HEK293 (cell line): Measurements from ENCODE around the gene PHACTR1.

Experiments used
- CTCF ChIA-PET: fragments of 350-600 bp; formaldehyde crosslinking; extraction: SDS; loops from one replicate; lab custom pipeline; 2021; ENCODE audit warnings: antibody characterized with exemption; lab: Yijun Ruan, JAX
- POLR2A ChIA-PET: fragments of 300-600 bp; formaldehyde crosslinking; extraction: SDS; loops from one replicate; lab custom pipeline; 2020; ENCODE audit warnings: antibody characterized with exemption, inconsistent platforms; lab: Yijun Ruan, JAX
- H3K27ac ChIP-seq: fragments of 200-500 bp; sonication (Bioruptor generic); 2 replicates; pipeline ENCODE4 v1.5.1; 2014; ENCODE audit warnings: low read depth, low read length, control low read depth, inconsistent platforms; ENCODE audit errors: extremely low read depth
- H3K36me3 ChIP-seq, 2 experiments: fragments of 200-500 bp in 1 of 2; sonication (Bioruptor generic) in 1 of 2; 1 replicate in 1 of 2; 2 replicates in 1 of 2; pipeline ENCODE4 v1.5.1; 2014 to 2017; ENCODE audit warnings: inconsistent platforms in 2 of 2, low read length in 2 of 2; ENCODE audit not compliant: control insufficient read depth in 2 of 2, insufficient read depth in 1 of 2
- H3K4me1 ChIP-seq: fragments of 200-500 bp; sonication (Bioruptor generic); 2 replicates; pipeline ENCODE4 v1.5.1; 2014; ENCODE audit warnings: mild to moderate bottlenecking, low read length, inconsistent platforms; ENCODE audit not compliant: control insufficient read depth, insufficient read depth
- H3K4me3 ChIP-seq: 2 replicates; pipeline ENCODE4 v1.5.1; 2011; ENCODE audit warnings: low read depth, mild to moderate bottlenecking, control low read depth, low read length, moderate library complexity
- H3K9me3 ChIP-seq: fragments of 200-500 bp; sonication (Bioruptor generic); 2 replicates; pipeline ENCODE4 v1.5.1; 2014; ENCODE audit warnings: low read depth, low read length, inconsistent platforms; ENCODE audit not compliant: control insufficient read depth, insufficient read depth
- GLIS2 ChIP-seq: fragments of 450-650 bp; formaldehyde crosslinking; IDR thresholded peaks from 2 replicates; pipeline ENCODE4 v1.5.1; 2016; ENCODE audit warnings: missing biosample characterization, missing genetic modification characterization
- INSM2 ChIP-seq: fragments of 450-650 bp; formaldehyde crosslinking; IDR thresholded peaks from 2 replicates; pipeline ENCODE4 v1.5.1; 2016; ENCODE audit warnings: missing biosample characterization, missing genetic modification characterization
- KLF8 ChIP-seq: fragments of 450-650 bp; formaldehyde crosslinking; IDR thresholded peaks from 2 replicates; pipeline ENCODE4 v1.5.1; 2016; ENCODE audit warnings: missing biosample characterization, missing genetic modification characterization
- MYNN ChIP-seq: fragments of 450-650 bp; formaldehyde crosslinking; IDR thresholded peaks from 2 replicates; pipeline ENCODE4 v1.5.1; 2016; ENCODE audit warnings: missing biosample characterization, missing genetic modification characterization, borderline replicate concordance
- ZBTB20 ChIP-seq: fragments of 450-650 bp; formaldehyde crosslinking; IDR thresholded peaks from 2 replicates; pipeline ENCODE4 v1.5.1; 2016; ENCODE audit warnings: missing biosample characterization, missing genetic modification characterization
- ZBTB49 ChIP-seq: fragments of 450-650 bp; formaldehyde crosslinking; IDR thresholded peaks from 2 replicates; pipeline ENCODE4 v1.5.1; 2016; ENCODE audit warnings: missing biosample characterization, missing genetic modification characterization, low read depth
- ZFP69B ChIP-seq: fragments of 450-650 bp; formaldehyde crosslinking; IDR thresholded peaks from 2 replicates; pipeline ENCODE4 v1.5.1; 2016; ENCODE audit warnings: missing biosample characterization, missing genetic modification characterization
- ZIC2 ChIP-seq: fragments of 450-650 bp; formaldehyde crosslinking; IDR thresholded peaks from 2 replicates; pipeline ENCODE4 v1.5.1; 2016; ENCODE audit warnings: missing biosample characterization, missing genetic modification characterization
- ZNF138 ChIP-seq: fragments of 450-650 bp; formaldehyde crosslinking; IDR thresholded peaks from 2 replicates; pipeline ENCODE4 v1.5.1; 2016; ENCODE audit warnings: missing biosample characterization, missing genetic modification characterization, borderline replicate concordance
- ZNF148 ChIP-seq: fragments of 450-650 bp; formaldehyde crosslinking; IDR thresholded peaks from 2 replicates; pipeline ENCODE4 v1.5.0; 2017; ENCODE audit warnings: missing biosample characterization, missing genetic modification characterization, borderline replicate concordance
- ZNF184 ChIP-seq: fragments of 450-650 bp; IDR thresholded peaks from 2 replicates; pipeline ENCODE4 v1.5.1; 2018; ENCODE audit warnings: missing biosample characterization, mild to moderate bottlenecking, missing genetic modification characterization
- ZNF2 ChIP-seq: fragments of 450-650 bp; formaldehyde crosslinking; IDR thresholded peaks from 2 replicates; pipeline ENCODE4 v1.5.1; 2016; ENCODE audit warnings: missing biosample characterization, missing genetic modification characterization
- ZNF514 ChIP-seq: fragments of 450-650 bp; formaldehyde crosslinking; IDR thresholded peaks from 2 replicates; pipeline ENCODE4 v1.5.1; 2016; ENCODE audit warnings: missing biosample characterization, missing genetic modification characterization
- ZNF621 ChIP-seq: fragments of 450-650 bp; formaldehyde crosslinking; IDR thresholded peaks from 2 replicates; pipeline ENCODE4 v1.5.1; 2017; ENCODE audit warnings: missing biosample characterization, missing genetic modification characterization
- ZNF707 ChIP-seq: fragments of 450-650 bp; formaldehyde crosslinking; IDR thresholded peaks from 2 replicates; pipeline ENCODE4 v1.5.1; 2016; ENCODE audit warnings: missing biosample characterization, missing genetic modification characterization
- ZNF747 ChIP-seq: fragments of 450-650 bp; formaldehyde crosslinking; IDR thresholded peaks from 2 replicates; pipeline ENCODE4 v1.5.1; 2016; ENCODE audit warnings: missing biosample characterization, missing genetic modification characterization
- ZNF777 ChIP-seq: fragments of 450-650 bp; formaldehyde crosslinking; IDR thresholded peaks from 2 replicates; pipeline ENCODE4 v1.5.1; 2017; ENCODE audit warnings: missing biosample characterization, missing genetic modification characterization, borderline replicate concordance

Gene PHACTR1

GRCh38 chr6:13280254-13280653 lies 563.7 kb downstream of the PHACTR1 start:
- ChIA-PET CTCF (no interaction called here), POLR2A (no interaction called here)
- no peaks in the 10 kb centered on the region for H3K36me3 ChIP-seq
- TF ChIP-seq INSM2 (tag by site-specific recombination) = no peak
- TF ChIP-seq ZNF707 = no peak
- no peak for TF ChIP-seq ZBTB20 (tag by site-specific recombination)
- no peak for TF ChIP-seq ZNF2 (tag by site-specific recombination)
- no peak for TF ChIP-seq KLF8
- no peak for TF ChIP-seq MYNN (tag by site-specific recombination)
- no peak for TF ChIP-seq ZBTB49 (tag by site-specific recombination)
- TF ChIP-seq ZNF777 (tag by site-specific recombination) = no peak
- TF ChIP-seq ZFP69B (tag by site-specific recombination) = no peak
- no peak for TF ChIP-seq ZNF747 (tag by site-specific recombination)
- TF ChIP-seq ZNF148 = no peak
- TF ChIP-seq ZNF184 (tag by site-specific recombination) = no peak
- no peak for TF ChIP-seq ZNF621
- TF ChIP-seq GLIS2 (tag by site-specific recombination) = no peak
- no peak for TF ChIP-seq ZNF514 (tag by site-specific recombination)
- H3K4me3 ChIP-seq = no peak overlapping the region
- H3K4me1 ChIP-seq = no peaks in the 10 kb centered on the region
- H3K27ac ChIP-seq = no peak overlapping the region
- no peaks in the 10 kb centered on the region for H3K9me3 ChIP-seq

- no peak overlapping the region for H3K27ac ChIP-seq
- 0 out of 2 replicates have a peak, but pooled peaks have one; percentile 19 for TF ChIP-seq ZIC2 (tag by site-specific recombination)
- no peak for TF ChIP-seq ZNF138
- peaks cover 0 to 1% of the 10 kb centered on the region in 2 experiments; a peak in 1 of 3 replicates for H3K36me3 ChIP-seq
- no peaks in the 10 kb centered on the region for H3K9me3 ChIP-seq
- H3K4me3 ChIP-seq = no peak overlapping the region
- CTCF ChIA-PET = no interaction called here
- POLR2A ChIA-PET = no interaction called here
- no peaks in the 10 kb centered on the region for H3K4me1 ChIP-seq
Observed at GRCh38 chr6:13281686-13282085, 565.1 kb downstream of the PHACTR1 start.
